Endodermal cell (in vitro differentiated cells): ENCODE measurements around the gene HES4. TPM values are rescaled to one million over a fixed set of nuclear protein-coding genes. Genes with fewer than 3 reads are reported as not detected.

Experiments used
- DNase-seq: peaks from one replicate; pipeline ENCODE4 v3.0.0-alpha.2; 2017
- H3K27ac ChIP-seq: 2 replicates; pipeline ENCODE4 v1.5.1; 2013; ENCODE audit warnings: mild to moderate bottlenecking, low read depth, low read length, moderate library complexity
- H3K27me3 ChIP-seq: 2 replicates; pipeline ENCODE4 v1.6.1; 2013; ENCODE audit warnings: mild to moderate bottlenecking, low read length, moderate library complexity; ENCODE audit not compliant: insufficient read depth, control insufficient read depth, poor library complexity, severe bottlenecking
- H3K36me3 ChIP-seq: 2 replicates; pipeline ENCODE4 v1.7.0; 2013; ENCODE audit warnings: mild to moderate bottlenecking, low read length, moderate library complexity; ENCODE audit not compliant: control insufficient read depth, insufficient read depth
- H3K4me1 ChIP-seq: one replicate; pipeline ENCODE4 v1.7.0; 2013; ENCODE audit warnings: low read length; ENCODE audit not compliant: control insufficient read depth, insufficient read depth
- H3K4me3 ChIP-seq: 2 replicates; pipeline ENCODE4 v1.5.1; 2013; ENCODE audit warnings: mild to moderate bottlenecking, low read length, moderate library complexity
- H3K9ac ChIP-seq: 2 replicates; pipeline ENCODE4 v1.6.1; 2013; ENCODE audit warnings: mild to moderate bottlenecking, low read length, moderate library complexity; ENCODE audit not compliant: poor library complexity, severe bottlenecking; ENCODE audit errors: extremely low read depth
- H3K9me3 ChIP-seq: 2 replicates; pipeline ENCODE4 v1.6.1; 2013; ENCODE audit warnings: mild to moderate bottlenecking, low read length, moderate library complexity; ENCODE audit not compliant: control insufficient read depth
- H3K27ac Mint-ChIP-seq: 2 replicates; pipeline ENCODE4 v1.8.0; 2020; ENCODE audit warnings: mixed read lengths
- H3K27me3 Mint-ChIP-seq: 2 replicates; pipeline ENCODE4 v1.8.0; 2021; ENCODE audit warnings: mild to moderate bottlenecking, mixed read lengths; ENCODE audit not compliant: insufficient read depth
- H3K36me3 Mint-ChIP-seq: 2 replicates; pipeline ENCODE4 v1.8.0; 2020; ENCODE audit warnings: low read depth, mixed read lengths
- H3K4me1 Mint-ChIP-seq: 2 replicates; pipeline ENCODE4 v1.8.0; 2020; ENCODE audit warnings: mixed read lengths
- H3K4me3 Mint-ChIP-seq: 2 replicates; pipeline ENCODE4 v1.8.0; 2020; ENCODE audit warnings: mild to moderate bottlenecking, moderate library complexity, mixed read lengths
- H3K9me3 Mint-ChIP-seq: 2 replicates; pipeline ENCODE4 v1.8.0; 2020; ENCODE audit warnings: mild to moderate bottlenecking, mixed read lengths
- WGBS, 2 experiments: methylation state at CpG; one replicate each; pipeline versions ENCODE4 v1.1.5 to v1.1.7; 2013; ENCODE audit warnings: missing lambda C conversion rate in 2 of 2, mixed read lengths in 1 of 2; ENCODE audit not compliant: insufficient coverage in 1 of 2, insufficient read length in 1 of 2; 5-methylcytosine and 5-hydroxymethylcytosine counted together
- total RNA-seq, 2 donors: library from RNA; stranded (reverse); fragmentation: NEBNext Ultra II Directional in 1 of 2; extraction: Animal tissue kit (Norgen Biotek cat#: 25700) in 1 of 2; gene quantifications; 2 replicates in 1 of 2; 3 replicates in 1 of 2; pipeline ENCODE4 v1.2.1, GENCODE V29; 2021
- TF ChIP-seq, protein P1 (sequence below): fragments of 200-600 bp; sonication (generic); conservative IDR thresholded peaks from 2 replicates; pipeline ENCODE4 v1.5.0; 2021; ENCODE audit warnings: antibody characterized with exemption, mild to moderate bottlenecking

HES4 gene
- total RNA-seq, 2 donors from 2014 or later = 16.1 to 19.7 TPM

DNA sequence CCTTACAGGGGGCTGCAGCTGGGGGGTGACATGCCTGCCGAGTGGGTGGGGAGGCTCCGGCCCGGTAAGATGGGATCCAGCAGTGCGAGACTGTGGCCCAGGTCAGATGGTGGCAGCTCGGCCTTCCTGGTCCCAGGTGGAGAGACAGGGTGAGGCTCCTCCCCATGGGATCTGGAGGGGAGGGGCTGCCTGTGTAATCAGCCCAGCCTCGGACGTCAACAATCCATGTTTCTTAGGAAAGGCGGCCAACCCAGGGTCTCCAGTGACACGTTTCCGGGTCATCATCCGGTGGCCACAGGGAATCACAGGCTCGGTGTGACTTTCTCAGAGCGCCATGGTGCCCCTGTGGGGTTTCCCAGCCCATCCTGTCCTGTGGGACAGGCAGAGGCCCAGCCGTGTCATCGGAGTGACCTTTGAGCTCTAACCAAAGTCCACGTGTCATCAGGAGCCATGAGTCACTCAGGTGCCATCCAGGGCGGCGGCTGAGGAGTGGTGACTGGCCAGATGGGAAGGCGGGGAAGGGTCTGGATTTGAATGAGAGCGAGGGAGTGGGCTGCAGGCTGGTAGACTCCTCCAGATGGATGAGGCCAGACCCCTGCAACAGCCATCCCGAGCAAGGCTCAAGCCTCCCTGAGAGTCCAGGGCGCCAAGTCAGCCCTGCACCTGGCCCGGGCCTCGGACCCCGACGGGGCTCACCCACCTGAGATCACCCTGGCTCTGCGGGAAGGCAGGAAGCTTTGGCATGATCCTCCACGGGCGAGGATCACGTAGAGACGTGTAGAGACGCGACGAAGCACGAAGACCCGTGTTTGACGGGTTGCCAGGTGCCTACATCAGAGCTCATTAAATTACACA lies 6.6 kb upstream of the HES4 start:
- H3K36me3 ChIP-seq = no peaks in the 10 kb centered on the region
- peaks cover 27% of the 10 kb centered on the region for H3K4me1 ChIP-seq
- Mint-ChIP-seq H3K4me3 (peak overlapping the region; percentile 26), H3K9me3 (no peaks in the 10 kb centered on the region), H3K36me3 (no peaks in the 10 kb centered on the region), H3K4me1 (peaks cover 29% of the 10 kb centered on the region), H3K27ac (peak overlapping the region; percentile 64), H3K27me3 (peaks cover 42% of the 10 kb centered on the region)
- no peaks in the 10 kb centered on the region for H3K9me3 ChIP-seq
- no peak overlapping the region for H3K9ac ChIP-seq
- 89 to 91% methylated on average over 35 to 37 of the region's 37 CpGs for WGBS, 2 experiments
- no peak overlapping the region for H3K4me3 ChIP-seq
- TF ChIP-seq, protein P1, sequence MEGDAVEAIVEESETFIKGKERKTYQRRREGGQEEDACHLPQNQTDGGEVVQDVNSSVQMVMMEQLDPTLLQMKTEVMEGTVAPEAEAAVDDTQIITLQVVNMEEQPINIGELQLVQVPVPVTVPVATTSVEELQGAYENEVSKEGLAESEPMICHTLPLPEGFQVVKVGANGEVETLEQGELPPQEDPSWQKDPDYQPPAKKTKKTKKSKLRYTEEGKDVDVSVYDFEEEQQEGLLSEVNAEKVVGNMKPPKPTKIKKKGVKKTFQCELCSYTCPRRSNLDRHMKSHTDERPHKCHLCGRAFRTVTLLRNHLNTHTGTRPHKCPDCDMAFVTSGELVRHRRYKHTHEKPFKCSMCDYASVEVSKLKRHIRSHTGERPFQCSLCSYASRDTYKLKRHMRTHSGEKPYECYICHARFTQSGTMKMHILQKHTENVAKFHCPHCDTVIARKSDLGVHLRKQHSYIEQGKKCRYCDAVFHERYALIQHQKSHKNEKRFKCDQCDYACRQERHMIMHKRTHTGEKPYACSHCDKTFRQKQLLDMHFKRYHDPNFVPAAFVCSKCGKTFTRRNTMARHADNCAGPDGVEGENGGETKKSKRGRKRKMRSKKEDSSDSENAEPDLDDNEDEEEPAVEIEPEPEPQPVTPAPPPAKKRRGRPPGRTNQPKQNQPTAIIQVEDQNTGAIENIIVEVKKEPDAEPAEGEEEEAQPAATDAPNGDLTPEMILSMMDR = no peak
- no peak overlapping the region for H3K27ac ChIP-seq
- no peaks in the 10 kb centered on the region for H3K27me3 ChIP-seq
- DNase-seq = peak; percentile 71

DNA sequence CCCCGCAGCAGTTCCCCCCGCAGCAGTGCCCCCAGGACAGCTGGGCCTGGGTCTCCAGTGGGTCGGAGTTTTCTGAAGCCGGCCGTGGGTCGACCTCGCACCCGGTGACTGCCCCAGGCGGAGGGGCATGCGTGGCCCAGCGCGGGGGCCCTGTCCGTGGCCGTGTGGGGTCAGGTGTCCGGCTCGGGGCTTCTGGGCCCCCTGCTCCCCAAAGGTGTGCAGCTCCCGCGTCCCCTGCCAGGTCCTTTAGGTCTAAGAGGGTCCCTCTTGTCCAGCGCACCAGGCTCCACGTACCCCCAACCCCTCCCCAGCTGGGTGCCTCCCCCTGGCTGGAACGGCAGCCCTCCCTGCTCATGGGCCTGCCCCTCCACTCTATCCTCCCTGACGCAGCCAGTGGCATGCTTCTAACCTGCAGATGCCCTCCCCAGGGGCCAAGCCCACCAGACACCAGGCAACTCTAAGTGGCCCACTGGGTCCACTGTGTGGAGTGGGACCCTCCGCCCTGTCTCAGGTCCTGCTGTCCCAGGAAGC lies 5.9 kb upstream of the HES4 start:
- Histone ChIP-seq H3K4me3 (no peak overlapping the region), H3K4me1 (peaks cover 27% of the 10 kb centered on the region), H3K27me3 (no peaks in the 10 kb centered on the region), H3K9ac (no peak overlapping the region), H3K27ac (no peak overlapping the region), H3K36me3 (no peaks in the 10 kb centered on the region), H3K9me3 (no peaks in the 10 kb centered on the region)
- Mint-ChIP-seq H3K4me1 (peaks cover 29% of the 10 kb centered on the region), H3K4me3 (peak overlapping the region; percentile 26), H3K9me3 (no peaks in the 10 kb centered on the region), H3K36me3 (no peaks in the 10 kb centered on the region), H3K27me3 (peaks cover 48% of the 10 kb centered on the region), H3K27ac (peak overlapping the region; percentile 64)
- TF ChIP-seq, protein P1 = no peak
- DNase-seq = no peak
- 72 to 77% methylated on average over 14 to 23 of the region's 23 CpGs for WGBS, 2 experiments

DNA sequence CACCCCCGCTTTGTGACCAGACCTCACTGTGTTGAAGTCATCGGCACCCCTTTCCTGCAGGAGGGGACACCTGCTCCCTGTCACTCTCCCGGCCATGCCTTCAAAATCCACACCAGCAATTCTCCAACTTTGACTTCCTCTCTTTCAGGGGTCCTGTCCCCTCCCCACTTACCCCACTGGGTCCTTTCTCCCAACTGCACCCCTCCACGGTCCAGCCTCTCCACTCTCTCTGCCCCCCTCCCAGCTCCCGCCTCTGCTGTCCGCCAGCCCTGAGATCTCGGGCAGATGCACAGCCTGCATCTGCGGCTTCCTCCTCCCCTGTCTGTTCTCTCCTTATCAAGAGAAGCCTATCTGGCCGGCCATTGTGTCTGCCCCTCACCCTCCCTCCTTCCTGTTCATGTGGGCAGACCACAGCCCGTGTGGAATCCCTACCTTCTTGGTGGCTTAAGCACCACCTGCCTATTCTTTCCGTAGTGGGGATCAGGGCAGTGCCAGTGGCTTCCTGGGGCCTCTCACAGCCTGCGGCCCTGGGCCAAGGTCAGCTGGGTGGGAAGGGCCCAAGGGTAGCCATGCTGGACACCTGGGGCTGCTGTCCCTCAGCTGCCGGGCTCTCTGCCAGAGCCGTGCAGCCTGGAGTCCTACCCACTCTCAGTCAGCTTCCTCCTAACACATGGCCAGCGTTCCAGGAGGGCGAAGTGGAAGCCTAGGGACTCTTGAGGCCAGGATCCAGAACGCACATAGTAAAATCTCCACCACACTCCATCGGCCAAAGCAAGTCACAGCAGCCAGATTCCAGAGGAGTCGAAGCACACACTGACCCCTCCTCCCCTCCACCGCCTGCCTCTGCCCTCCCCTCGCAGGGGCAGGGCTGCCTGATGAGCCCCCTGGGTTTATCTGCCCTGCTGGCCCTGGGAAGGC lies 5.1 kb upstream of the HES4 start:
- peak overlapping the region; percentile 76 for H3K27ac ChIP-seq
- Mint-ChIP-seq H3K4me3 (peak overlapping the region; percentile 50), H3K36me3 (no peaks in the 10 kb centered on the region), H3K9me3 (no peaks in the 10 kb centered on the region), H3K27ac (peak overlapping the region; percentile 95), H3K4me1 (peaks cover 29% of the 10 kb centered on the region), H3K27me3 (peaks cover 52% of the 10 kb centered on the region)
- peak overlapping the region; percentile 76 for H3K4me3 ChIP-seq
- H3K9ac ChIP-seq = peak overlapping the region; percentile 74
- H3K4me1 ChIP-seq = peaks cover 27% of the 10 kb centered on the region
- no peaks in the 10 kb centered on the region for H3K36me3 ChIP-seq
- no peaks in the 10 kb centered on the region for H3K27me3 ChIP-seq
- peak; percentile 83 for DNase-seq
- TF ChIP-seq, protein P1 = no peak
- 47 to 52% methylated on average over 15 to 21 of the region's 21 CpGs for WGBS, 2 experiments
- no peaks in the 10 kb centered on the region for H3K9me3 ChIP-seq
